HG03103 (cell line): ENCODE results near the gene SEBOX.
A peak's percentile ranks its signal among the peaks of the same experiment; 100 is the strongest.

ENCODE experiments used
- ATAC-seq: cut with Tn5 transposase; IDR thresholded peaks from one replicate; pipeline ENCODE4 v1.9.1; 2021; ENCODE audit warnings: low read depth; ENCODE audit not compliant: unreplicated experiment

The SEBOX gene

GRCh38 chr17:28369684-28370034, 4.7 kb upstream of the SEBOX start:
- no peak for ATAC-seq

- ATAC-seq = no peak
Measured at GRCh38 chr17:28368915-28369683, 4.1 kb upstream of the SEBOX start.

GRCh38 chr17:28368306-28368831, 3.4 kb upstream of the SEBOX start:
- no peak for ATAC-seq

DNA sequence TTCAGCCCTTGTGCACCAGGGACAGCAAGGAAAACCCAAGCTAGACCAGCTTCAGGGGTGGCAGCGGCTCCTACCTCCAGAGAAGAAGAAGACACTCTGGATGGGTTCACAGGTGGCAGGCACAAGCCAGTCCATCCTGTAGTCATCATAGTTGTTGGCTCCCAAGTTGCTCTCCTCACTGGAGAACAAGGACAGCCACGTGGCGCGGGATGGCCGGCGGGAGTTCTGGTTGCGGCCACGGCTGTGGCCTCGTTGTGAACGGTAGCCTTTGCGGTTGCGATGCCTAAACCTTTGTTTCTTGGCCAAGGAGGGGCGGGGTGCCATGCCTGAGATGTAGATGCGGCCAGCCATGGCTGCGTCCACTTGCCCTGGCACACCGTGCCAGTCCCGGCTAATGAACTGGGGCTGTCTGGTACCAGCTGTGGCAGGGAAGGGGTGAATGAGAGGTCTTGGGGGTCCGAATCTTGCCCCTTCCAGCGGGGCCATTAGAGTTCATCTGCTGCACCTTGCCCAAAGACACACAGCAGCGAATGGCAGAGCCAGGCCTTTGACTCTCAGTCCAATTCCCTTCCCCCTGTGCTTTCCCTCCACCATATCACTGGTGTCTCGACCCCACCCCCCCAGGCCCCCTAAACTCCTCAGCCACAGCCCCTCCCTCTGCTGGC, 2.8 kb upstream of the SEBOX start:
- no peak for ATAC-seq

GRCh38 chr17:28366605-28367004, 1.6 kb upstream of the SEBOX start:
- ATAC-seq = no peak

DNA sequence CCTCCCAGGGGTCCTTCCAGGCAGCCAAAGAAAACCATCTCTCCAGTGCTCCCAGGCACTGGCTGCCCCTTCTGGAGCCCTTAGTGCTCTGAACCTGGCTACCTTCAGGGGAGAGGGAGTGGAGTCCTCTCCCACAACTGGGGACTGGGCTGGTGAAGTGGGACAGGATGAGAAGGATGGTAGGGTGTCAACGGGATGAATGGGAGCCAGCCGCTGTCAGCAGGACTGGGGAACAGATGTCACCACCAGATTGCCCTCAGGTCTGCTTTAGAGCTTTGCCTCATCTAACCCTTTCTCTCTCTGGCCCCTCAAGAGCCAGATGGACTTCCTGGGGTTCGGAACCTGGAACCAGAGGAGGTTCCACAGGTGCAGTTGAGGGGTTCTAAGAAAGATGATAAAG, 488 bp upstream of the SEBOX start:
- no peak for ATAC-seq

GRCh38 chr17:28363776-28364650, 986 bp downstream of the SEBOX start:
- ATAC-seq = no peak

- ATAC-seq = no peak
Measured at GRCh38 chr17:28363186-28363585, 1.8 kb downstream of the SEBOX start.

DNA sequence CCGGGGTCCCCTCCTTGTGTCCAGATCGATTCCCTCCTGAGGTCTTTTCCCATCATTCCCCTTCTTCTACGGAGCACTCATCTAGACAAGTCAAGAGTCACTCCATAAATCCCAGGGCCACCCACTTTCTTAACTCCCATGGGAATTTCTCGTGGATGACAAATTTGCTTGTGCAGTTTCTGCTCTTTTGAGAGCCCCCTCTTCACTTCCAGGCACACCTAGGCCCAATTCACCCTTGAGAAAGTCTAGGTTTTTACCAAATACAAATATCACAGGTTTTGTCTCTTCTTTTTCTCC, 7.2 kb downstream of the SEBOX start:
- no peak for ATAC-seq

DNA sequence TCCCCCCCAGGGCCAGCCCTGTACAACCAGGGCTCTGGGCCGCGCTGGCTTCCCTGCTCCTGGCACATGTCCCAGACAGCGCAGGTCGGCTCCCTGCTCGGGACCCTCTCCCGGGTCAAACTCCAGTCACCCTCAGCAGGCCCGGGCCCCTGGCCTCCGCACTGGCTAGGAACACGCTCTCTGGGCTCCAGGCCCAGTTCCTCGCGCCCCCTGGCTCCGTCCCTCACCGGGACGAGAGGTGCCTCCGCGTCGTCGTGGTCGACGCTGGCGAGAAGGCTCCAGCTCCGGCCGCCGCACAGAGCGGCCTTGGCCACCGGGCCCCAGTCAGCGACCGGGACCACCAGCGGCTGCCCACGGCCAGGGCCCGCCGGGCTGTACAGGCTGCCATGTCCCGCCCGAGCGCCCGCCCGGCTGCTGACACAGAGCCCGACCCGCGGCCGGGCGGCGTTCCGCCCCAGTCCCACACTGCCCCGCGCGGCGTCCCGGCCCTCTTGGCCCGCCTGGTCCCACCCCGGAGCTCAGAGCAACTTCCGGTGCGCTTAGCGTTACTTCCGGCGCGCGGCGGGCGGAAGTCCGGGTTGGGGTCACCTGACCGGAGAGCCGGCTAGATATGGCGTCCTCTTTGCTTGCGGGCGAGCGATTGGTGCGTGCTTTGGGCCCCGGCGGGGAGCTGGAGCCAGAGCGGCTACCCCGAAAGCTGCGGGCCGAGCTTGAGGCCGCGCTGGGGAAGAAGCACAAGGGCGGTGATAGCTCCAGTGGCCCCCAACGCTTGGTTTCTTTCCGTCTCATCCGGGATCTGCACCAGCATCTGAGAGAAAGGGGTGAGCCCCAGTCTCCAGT, 7.7 kb downstream of the SEBOX start, which contains the start of gene POLDIP2:
POLDIP2 (minus strand) TSS at position 467 of the 840 bp plus-strand sequence; CDS start at position 388, 79 bp downstream.
- peak; percentile 93 for ATAC-seq

GRCh38 chr17:28350271-28350670, 14.7 kb downstream of the SEBOX start:
- no peak for ATAC-seq

DNA sequence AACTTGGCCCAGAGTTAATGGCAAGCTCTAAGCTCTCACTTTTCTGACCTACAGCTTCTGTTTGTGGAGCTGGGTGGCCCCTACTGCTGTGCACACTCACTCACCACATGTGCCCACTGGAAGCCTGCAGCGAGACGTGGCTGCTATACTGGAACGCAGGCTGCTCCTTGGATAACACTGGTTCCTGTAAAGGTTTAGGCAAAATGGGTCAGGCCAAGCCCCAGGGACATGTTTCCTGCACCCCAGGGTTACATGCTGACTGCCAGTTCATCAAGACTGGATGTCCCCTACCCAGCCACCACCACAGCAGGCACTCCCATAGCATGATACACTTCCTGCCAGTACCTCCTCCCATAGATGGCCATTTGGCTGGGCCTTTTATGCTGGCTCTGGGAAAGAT, 16.0 kb downstream of the SEBOX start:
- no peak for ATAC-seq

DNA sequence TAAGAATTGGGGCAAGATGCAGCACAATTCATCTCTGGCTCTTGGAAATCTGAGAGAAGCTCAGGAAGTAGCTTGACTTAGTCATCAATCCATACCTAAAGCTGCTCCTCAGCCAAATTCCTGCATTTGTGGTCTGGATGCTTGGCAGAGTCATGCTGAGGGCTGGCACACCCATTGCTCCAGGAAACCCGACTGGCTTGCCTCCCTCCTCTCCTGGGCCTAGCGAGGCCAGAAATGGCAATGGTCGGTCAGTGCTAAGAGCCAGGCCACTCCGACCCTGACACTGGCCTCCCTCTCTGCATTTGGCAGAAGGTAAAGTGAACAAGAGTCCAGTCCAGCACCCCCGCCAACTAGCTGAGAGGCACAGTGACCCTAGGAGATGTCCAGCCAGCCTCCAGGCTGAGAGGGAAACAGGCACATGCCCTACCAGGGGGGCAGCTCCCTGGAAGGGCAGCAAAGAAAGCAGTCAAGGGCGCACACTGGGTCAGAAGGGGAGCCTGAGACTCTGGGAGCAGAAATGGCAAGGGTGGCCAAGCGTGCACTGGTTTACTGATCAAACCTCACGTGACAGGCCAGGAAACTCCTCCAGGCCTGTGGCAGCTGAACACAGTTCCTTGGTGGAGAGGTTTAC, 17.6 kb downstream of the SEBOX start:
- ATAC-seq = no peak

DNA sequence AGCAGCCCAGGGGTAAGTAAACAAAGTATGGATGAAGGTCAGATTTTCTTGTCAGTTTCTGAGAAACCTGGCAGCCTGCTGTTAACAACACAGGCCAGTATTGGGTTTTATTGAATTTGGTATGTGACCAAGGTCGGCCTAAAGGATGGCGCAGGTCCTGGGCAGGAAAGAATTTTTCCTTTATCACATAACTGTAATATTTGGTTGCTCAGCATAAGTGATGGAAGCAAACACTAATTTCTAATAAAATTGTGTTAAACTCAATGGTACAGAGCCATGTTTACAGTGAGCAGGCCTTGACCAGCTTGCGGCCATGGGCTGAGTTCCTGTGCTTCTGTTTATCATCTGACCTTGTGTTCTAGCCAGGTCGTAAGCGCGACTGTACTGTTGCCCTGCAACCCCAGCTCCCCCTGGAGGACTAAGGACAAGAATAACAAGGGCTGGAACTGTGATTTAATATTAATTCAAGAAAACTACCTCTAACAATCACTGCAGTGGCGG, 18.2 kb downstream of the SEBOX start:
- no peak for ATAC-seq

DNA sequence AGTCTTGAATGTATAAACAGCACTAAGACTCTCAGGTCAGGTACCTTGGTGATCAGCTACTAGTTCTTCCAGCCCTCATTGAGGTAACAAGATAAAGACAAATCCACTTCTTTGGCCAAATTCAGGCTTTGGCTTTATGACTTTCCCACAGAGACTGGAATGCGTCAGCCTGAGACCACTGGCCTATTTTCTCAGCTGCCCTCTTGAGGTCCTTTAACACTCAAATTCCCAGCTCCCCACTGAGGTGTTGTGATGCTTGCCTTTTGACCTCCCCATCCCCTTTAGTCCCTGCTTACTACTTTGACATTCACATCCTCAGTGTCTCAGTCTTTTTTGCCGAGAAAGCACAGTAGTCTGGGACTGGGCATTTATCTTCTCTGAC, 18.8 kb downstream of the SEBOX start:
- no peak for ATAC-seq

GRCh38 chr17:28345419-28346198, 19.4 kb downstream of the SEBOX start:
- ATAC-seq = no peak

- ATAC-seq = no peak
Measured at GRCh38 chr17:28344435-28344901, 20.5 kb downstream of the SEBOX start.

GRCh38 chr17:28344011-28344410, 21.0 kb downstream of the SEBOX start:
- no peak for ATAC-seq

DNA sequence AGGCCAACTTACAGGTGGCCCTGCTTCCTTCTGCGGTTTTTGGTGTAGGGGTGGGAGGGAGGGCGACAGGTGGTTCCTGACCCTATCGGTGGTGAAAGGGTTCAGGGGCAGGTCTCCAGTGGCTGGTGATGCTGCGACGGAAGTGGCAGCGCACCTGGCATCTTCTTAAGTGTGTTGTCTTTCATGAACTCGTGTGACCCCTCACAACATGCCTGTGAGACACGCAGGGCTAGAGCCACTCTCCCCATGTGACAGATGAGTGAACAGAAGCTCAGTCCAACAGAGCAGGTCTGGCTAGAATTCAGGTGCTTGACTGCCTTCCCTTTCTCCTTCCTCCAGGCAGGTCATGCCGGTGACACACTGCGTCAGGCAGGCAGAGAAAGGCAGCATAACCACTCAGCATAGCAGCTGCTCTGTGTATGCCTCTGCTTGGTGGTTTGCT, 21.5 kb downstream of the SEBOX start:
- ATAC-seq = no peak
